Measurements from ENCODE around the gene USP21.

Gene USP21

DNA sequence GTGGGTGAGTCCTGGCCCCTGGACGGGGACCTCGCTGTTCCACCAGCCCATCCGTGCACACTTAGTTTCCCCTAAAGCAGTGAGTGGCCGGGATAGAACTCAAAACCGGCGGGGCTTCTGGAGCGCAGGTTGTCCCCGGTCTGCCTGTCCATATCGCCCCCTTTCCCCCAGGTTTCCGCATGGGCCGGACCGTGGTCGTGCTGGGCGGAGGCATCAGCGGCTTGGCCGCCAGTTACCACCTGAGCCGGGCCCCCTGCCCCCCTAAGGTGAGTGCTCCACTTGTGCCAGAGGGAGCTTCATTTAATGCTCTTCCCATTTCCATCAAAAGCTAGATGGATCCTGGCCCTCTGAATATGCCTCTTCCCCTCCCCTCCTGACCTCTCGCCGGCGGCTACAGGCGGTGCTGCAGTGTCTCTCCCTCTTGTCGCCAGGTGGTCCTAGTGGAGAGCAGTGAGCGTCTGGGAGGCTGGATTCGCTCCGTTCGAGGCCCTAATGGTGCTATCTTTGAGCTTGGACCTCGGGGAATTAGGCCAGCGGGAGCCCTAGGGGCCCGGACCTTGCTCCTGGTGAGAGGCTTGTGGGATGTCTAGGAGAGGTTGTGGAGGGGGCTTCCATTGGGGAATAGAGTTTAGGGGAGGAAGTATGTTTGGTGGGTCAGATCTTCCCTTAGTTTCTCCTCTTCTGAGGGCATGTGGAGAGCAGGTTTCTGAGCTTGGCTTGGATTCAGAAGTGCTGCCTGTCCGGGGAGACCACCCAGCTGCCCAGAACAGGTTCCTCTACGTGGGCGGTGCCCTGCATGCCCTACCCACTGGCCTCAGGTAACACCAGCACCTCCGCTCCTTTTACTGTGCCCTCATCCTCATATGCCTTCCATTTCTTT lies 7.6 kb downstream of the USP21 start:
- in situ Hi-C loops (cut with MboI; ENCODE audit: low sequenced_read_pairs): no loop called here

DNA sequence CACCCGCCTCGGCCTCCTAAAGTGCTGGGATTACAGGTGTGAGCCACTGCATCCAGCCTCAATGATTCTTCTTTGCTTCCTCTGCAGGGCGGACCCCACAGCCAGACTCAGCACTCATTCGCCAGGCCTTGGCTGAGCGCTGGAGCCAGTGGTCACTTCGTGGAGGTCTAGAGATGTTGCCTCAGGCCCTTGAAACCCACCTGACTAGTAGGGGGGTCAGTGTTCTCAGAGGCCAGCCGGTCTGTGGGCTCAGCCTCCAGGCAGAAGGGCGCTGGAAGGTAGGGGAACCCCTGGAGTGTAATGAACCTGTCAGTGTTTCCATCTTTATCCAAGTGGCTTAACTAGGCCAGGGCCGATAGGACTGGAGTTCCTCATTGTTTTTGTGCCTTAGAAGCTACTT lies 9.6 kb downstream of the USP21 start:
- in situ Hi-C loops (cut with MboI; ENCODE audit: low sequenced_read_pairs): no loop called here

DNA sequence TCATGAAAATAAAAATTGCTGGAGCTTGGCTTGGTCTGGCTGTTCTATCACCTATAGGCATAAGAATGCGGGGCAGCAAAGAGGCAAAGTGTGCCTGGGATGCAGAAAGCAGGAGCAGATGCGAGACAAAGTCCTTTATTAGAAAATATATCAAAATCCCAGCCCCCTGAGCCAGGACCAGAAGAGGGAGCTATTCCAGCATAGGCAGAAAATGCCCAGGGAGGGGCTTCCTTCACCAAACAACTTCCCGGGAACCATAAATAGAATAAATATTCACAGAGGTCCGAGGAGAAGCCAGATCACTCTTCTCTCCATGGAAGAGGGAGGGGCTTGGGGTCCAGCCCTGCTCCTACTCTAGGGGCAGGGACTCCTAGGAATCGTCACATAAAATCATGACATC lies 11.9 kb downstream of the USP21 start:
- in situ Hi-C loops (cut with MboI; ENCODE audit: low sequenced_read_pairs): no loop called here

DNA sequence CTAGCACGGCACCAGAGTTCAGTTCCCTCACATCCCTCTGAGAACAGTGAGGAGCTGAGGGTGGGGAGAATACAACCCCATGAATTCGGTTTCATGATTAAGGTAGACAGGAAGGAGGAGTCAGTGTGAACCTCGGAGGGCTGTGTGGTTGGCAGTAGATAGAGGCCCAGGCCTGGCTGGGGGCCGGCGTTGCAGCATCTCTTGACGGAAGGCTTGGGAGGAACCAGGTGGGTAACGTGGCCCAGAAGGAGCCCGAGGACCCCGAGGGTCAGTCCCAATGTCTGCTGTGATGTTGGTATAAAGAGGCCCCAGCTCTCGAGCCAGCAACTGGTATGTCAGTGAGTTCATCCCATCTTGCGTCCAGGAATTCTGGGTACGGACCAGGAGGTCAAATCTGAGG lies 12.4 kb downstream of the USP21 start:
- in situ Hi-C loops (cut with MboI; ENCODE audit: low sequenced_read_pairs): no loop called here

DNA sequence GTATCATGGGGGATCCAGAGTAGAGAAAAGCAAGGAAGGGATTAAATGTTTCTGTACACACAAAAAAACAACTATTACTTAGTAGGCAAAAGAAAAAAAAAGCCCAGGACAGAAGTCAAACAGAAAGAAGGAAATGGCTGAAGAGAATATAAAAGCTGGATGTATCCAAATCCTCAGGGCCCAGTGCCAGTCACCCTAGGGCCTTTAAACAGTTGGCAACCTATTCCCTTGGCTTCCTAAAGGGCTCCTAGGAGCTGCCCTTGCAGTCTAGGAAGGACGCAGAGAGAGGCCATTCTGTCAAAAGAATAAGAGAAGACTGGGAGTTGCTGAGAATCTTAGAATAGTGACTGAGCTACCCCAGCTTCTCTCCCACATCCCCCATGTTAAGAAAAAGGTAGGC lies 13.0 kb downstream of the USP21 start:
- in situ Hi-C loops (cut with MboI; ENCODE audit: low sequenced_read_pairs): no loop called here

DNA sequence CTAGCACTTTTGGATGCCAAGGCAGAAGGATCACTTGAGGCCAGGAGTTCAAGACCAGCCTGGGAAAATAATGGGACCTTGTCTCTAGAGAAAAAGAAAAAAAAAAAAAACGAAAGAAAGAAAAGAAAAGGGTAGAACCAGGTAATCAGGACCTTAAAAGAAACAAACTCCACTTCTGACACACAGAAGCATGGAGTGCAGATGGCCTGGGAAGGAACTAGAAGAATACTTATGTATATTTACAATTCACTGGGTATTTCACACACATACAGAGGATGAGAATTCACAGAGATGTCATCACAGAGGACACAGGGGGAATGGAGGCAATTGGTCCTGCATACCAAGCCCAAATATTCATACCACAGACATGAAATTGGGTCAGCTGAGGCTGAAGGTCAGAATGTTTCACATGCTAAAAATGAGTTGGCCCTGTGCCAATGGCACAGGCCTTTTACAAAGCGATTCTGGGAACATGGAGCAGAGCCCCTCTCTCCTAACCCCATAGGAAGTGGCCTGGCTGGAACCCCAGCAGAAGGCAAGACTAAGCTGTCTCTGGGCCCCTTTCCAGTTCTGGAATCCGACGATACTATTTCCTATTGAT lies 13.6 kb downstream of the USP21 start:
- in situ Hi-C loops (cut with MboI; ENCODE audit: low sequenced_read_pairs): no loop called here

DNA sequence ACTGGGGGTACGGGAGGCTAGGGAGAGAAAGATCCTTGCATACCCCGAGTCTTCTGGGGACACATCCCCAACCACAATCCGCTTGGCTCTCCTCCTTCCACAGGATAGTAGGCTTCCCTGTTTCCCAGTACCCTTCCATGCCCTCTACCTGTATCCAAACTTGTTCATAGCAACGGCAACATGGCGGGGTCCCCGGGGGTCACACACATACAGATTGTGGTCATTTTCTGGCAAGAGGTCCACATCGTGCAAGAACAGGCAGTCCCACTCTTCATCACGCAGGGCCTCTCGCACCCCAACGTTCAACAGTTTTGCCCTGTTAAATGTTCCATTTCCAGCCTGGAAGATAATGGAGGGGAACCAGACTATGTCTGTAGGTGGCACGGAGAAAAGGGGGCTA lies 14.4 kb downstream of the USP21 start:
- in situ Hi-C loops (cut with MboI; ENCODE audit: low sequenced_read_pairs): no loop called here

DNA sequence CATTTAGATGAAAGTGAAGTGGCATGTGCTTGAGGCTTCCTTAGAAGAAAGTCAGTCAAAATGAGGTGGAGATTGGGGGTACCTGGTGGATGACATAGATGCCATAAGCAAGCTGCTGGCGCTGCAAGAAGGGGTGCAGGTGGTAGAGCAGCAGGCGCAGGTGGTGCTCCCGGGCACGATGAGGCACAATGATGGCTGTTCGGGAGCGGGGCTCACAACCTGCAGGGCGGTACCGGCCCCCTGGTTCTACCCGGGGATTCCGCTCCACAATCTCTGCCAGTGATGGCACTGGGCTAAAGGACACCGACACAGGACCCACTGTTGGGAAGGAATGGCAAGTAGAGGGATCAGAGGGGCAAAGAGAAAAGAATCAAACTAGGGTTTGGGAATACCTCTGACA lies 15.6 kb downstream of the USP21 start:
- in situ Hi-C loops (cut with MboI; ENCODE audit: low sequenced_read_pairs): no loop called here

DNA sequence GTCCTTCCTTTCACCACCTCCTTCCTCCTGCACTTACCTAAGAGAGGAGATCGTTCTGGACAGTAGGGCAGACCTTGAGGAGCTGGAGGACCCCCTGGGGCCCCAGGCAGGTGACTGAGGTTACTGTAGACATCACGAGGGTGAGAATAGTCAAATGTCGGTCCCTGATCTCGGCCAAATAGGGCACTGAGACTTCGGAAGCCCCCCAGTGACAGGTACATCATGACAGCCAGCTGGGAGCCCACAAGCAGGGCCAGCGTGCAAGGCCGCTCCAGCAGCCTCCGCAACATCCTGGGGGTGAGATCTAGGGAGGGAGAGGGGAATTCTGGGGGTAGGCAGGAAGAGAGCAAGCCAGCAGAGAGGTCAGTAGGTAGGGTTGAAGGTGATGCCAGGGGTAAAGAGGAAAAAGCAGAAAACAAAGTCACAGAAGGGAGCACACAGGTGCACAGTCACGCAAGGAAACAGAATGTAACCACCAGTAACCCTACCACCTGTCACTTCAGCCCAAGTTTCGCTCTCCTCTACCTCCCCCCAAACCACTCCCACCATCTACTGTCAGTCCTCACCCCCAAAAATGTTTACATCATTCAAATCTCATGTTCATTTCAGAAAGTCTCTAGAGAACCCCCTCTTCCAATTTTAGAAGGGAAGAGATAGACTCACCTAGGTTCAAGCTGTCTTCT lies 16.6 kb downstream of the USP21 start:
- in situ Hi-C loops (cut with MboI; ENCODE audit: low sequenced_read_pairs): no loop called here

DNA sequence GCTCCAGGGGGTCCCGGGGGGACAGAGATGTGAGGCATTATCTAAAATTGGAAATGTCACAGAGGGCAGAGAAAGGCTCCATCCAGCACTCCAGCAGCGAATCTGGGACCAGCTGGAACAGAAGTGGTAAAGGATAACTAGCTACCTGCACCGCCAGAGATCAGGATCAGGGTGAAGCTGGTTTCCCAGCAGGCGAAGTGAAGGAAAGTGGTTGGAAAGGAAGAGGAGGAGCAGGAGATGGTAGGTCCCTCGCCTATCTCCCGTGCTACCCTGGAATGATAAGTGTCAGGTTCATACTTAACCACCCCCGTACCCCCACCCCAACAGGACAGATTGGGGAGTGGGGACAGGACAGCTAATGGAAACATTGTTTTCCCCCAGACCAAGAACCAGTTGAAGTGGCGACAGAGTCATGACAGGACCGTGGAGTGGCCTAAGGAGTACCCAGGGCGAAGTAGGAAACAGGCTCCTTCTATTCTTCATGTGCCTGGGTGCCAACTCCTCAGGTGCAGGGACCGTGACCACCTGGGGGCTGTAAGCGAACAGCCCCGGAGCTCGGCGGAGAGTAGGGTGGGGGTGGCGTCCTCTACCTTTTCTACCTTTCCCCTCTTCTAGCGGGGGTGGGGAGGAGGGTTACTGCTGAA lies 17.3 kb downstream of the USP21 start:
- in situ Hi-C loops (cut with MboI; ENCODE audit: low sequenced_read_pairs): no loop called here

DNA sequence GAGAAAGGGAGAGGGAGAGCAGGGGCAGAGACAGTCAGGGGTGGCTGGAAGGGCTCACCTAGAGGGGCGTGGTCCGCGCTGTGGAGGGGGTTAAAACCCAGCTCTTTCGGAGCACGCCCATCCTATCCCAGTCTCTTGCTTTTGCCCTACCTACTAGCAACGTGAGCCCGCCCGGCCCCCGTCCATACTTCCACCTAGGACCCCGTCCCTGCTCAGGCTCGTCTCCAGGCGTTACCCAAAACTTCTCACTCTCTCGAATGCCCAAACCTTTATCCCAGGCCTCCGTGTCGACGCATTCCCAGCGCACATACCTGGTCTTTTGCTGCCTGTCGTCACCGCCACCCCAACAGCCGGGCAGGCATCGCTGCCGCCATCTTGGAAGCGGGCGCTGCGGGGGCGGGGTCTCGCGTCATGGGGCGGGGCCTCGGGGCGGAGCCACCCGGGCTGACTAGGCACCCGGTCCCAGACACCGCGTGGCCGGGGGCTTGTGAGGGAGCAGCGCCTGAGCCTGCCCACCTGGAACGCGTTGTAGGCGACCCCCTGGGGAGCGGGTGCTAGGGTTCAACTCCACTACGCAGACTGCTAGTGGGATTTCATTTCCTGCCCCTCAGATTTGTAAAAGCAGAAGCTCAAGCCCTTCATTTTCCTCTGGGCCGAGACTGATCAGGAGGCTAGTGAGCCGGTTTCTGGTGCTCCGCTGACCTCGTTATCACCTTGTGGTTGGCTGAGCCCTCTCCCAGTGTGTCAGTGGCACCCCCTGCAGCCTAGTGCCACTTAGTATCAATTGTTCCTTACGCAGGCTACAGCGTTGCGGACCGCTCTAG lies 18.0 kb downstream of the USP21 start, which contains the start of gene B4GALT3:
TSS of gene B4GALT3 (minus strand) at position 396 of the 824 bp plus-strand sequence. CDS start 1,447 bp downstream, outside the sequence.
- in situ Hi-C loops (cut with MboI; ENCODE audit: low sequenced_read_pairs): no loop called here

DNA sequence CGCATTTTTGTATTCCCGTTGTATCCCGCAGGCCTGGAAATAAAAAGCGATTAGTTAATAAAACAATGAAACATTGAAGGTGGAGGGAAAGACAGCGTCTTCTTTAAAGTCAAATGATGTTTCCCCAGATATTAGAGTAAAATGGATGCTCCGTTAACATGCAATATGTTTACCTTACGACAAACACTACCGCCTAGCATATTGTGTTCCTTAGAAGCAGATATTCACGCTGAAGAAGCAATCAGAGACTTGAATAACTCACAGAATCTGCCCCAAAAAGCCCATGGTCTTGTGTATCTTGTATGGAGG lies 18.6 kb downstream of the USP21 start:
- in situ Hi-C loops (cut with MboI; ENCODE audit: low sequenced_read_pairs): no loop called here

DNA sequence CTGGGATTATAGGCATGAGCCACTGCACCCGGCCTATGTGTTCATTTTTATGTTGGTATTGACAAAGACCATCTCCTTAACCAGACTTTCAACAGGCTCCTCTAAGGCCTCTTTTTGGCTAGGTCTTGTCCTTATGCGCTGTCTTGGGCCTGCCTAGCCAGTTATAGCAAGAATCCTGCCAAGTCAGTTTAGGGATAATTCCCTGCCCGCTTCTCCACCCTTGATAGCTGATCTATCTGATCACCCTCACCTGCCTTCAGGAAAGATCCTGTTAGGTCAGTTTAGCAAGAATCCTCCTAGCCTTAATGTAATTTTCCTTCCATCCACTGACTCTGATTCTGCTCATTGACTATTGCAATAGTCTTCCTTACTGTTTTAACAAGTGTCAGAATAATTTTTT lies 20.4 kb downstream of the USP21 start:
- in situ Hi-C loops (cut with MboI; ENCODE audit: low sequenced_read_pairs): no loop called here

DNA sequence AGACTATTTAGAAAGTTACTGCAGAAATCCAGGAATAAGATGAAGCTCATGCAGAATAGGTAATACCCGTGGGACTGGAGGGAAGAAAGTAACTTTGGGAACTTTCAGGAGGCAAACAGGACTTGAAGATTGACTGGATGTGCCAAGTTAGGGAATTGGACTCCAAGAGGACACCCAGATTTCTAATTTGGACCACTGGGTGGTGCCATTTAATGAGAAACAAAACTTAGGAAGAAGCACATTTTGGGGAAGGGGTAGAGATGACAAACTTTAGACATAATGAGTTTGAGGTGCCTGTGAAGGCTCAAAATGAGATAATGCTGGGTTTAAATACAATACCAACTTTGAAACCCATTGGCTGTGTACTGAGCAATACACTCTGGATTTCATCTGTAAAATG lies 21.3 kb downstream of the USP21 start:
- in situ Hi-C loops (cut with MboI; ENCODE audit: low sequenced_read_pairs): no loop called here

DNA sequence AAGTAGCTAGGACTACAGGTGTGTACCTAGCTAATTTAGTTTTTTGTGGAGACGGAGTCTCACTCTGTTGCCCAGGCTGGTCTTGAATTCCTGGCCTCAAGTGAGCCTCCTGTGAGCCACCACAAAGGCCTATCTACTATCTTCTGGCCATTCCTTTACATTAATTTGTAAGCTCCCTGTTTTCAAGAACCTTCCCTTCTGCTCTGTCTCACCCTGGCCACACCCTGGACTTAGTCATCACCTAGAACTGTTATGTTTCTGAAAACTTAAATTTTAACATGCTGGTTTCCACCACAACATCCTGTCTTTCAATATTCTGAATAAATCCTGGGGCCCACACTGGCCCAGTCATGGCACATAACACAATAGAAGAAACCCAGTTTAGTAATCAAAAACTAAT lies 22.9 kb downstream of the USP21 start:
- in situ Hi-C loops (cut with MboI; ENCODE audit: low sequenced_read_pairs): no loop called here

DNA sequence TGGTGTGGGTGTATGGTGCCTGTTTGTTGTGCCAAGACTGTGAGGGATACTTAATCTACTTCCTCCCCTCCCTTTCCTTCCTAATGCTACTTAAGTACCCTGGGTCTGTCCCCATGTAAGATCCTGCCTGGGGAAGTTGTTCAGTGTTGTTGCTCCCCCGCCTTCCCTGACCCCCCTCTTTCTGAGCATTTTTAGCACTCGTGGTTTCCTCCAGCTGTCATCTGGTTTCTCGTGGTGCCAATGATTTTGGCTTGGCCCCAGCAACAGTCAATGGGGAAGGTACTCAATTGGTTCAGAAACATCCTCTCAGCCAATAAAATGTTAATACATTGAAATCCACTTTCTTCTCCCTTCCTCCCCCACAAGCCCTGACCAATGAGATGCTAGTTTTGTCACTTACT lies 26.0 kb downstream of the USP21 start:
- in situ Hi-C loops (cut with MboI; ENCODE audit: low sequenced_read_pairs): no loop called here

DNA sequence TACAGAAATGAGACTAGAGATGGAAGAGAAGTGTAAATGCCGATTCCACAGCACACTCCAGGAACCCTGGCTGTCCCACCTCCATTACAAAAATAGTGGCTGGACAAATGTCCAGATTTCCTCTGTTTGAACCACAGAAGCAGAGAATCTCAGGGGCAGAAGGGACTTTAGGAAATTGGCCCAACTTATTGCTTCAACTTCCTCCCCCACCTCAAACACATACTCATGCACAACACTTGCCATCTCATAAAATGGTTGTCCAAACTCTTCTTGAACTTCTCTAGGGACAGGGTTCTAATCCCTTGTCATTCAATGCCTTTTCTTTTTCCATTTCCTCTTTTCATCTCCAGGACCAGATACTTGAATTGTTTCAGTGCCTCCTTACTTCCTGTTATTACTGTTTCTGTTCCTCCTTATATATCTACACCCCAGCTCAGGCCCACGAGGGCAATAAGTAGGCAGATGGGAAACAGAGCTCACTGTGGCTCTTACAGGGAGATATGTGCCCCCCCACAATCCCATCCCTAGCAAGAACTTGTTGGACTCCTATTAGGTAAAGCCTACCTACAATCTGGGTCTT lies 26.5 kb downstream of the USP21 start:
- in situ Hi-C loops (cut with MboI; ENCODE audit: low sequenced_read_pairs): no loop called here

DNA sequence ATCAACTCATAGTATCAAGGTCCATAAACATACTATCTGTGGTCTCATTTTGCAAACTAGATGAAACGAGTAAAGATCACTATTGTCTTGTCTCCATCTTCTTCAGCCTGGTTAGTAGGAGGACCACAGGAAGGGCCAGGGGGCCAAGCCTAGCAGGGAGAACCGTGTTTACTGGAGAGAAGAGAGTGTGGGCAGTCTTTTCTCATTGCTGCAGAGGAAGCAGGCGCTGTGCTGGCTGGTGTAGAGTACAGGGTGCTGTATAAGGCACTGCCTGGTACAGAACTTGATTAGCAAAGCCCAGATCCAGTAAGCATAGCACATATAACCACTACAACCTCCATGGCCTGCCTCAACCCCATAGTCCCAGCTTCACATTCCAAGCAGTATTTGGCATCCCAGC lies 28.0 kb downstream of the USP21 start:
- in situ Hi-C loops (cut with MboI; ENCODE audit: low sequenced_read_pairs): no loop called here

DNA sequence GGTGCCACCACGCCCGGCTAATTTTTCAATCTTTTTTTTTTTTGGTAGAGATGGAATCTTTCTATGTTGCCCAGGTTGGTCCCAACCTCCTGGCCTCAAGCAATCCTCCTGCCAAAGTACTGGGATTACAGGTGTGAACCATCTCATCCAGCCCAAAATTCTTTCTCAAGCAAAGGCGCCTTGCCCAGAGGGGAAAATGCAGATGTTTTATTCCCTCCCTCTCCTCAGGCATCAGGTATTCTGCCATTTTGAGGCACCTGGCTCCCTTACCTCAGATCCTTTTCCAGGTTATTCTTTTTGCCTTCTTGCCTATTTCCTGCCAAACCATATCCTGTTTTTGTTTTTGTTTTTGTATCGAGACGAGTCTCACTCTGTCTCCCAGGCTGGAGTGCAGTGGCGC lies 29.1 kb downstream of the USP21 start:
- in situ Hi-C loops (cut with MboI; ENCODE audit: low sequenced_read_pairs): no loop called here

DNA sequence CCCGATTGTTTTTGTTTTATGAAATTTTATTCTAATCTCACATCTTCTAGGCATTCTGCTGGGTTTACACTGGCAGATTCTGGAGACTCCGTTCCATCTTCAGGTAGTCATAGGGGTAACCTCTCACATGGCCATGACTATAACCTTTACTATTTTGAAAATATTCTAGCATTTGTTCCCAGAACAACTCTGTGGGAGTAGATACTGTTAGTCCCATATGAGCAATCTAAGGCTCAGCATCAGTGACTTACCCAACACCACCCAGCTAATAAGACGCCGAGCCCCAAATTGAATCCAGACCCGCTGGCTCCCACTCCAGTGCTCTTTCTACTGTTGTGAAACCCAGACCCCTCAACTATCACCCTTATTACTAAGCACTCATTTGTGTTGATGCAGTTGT lies 29.7 kb downstream of the USP21 start:
- in situ Hi-C loops (cut with MboI; ENCODE audit: low sequenced_read_pairs): no loop called here
